ENCODE measurements around the gene HP1BP3. TPM values are rescaled to one million over a fixed set of nuclear protein-coding genes. Genes with fewer than 3 reads are reported as not detected.

The HP1BP3 gene
- total RNA-seq, 2 donors from 2014 or later = 90.8 to 201 TPM

DNA sequence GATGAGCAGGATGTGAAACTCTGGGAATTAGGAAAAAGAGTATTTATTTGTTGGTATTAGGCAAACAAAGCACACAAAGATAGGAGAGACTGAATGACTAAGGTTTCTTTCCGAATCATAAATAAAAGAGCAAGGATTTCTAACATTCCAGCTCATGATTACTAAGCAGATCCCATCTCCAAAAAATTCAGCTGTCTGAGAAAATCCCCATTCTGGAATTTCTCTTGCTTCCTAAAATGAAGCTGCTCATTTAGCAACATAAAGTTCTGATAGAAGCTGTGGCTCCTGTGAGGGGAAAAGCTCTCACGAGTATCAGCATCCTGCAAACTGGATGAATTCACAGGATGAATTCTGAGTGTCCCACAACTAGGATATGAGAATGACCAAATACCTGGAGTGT lies 47.9 kb downstream of the HP1BP3 start:
- intact Hi-C loops (cut with DNase I) = no loop called here
- peaks cover 0 to 14% of the 10 kb centered on the region in 2 donors for H3K36me3 ChIP-seq (replicated peaks in 1 of 2; ENCODE audit: insufficient read depth in 1 of 2, low read depth in 2 of 2)
- no peak for TF ChIP-seq POLR2A (IDR thresholded peaks at IDR 0.05)
- no peak for TF ChIP-seq CTCF (IDR thresholded peaks at IDR 0.05)
- no peaks in the 10 kb centered on the region for H3K4me1 ChIP-seq
- no peaks in the 10 kb centered on the region for H3K27me3 ChIP-seq
- 63 to 89% methylated on average over 2 of the region's 2 CpGs for WGBS, 2 donors
- no peak overlapping the region for H3K27ac ChIP-seq
- no peaks in the 10 kb centered on the region for H3K9me3 ChIP-seq
- DNase-seq (no peak), ATAC-seq (no peak)
- H3K4me3 ChIP-seq = no peak overlapping the region

DNA sequence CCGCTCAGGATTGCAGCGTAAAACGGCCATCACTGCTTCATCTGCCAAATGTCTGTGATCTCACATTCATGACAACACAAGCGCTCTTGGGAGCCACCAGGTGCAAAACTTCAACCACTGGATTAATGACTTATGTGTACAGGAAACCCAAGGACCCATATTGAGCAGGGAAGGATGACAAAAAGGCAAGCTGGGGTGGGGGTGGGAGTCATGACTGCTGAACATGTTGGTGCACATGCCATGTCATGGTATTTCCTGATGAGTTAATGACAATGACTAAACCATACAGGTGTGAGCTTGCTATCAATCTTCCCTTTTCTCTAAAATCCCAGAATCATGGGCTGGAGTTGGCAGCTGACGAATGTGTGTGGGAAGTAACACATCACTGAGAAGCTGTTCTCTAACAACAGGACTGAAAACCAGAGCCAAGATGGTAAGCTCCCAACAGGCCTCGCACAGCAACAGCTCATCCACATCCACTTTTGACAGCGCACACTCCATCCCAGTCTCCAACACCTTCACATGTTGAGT lies 51.5 kb downstream of the HP1BP3 start:
- ATAC-seq = no peak
- no peak for DNase-seq
- intact Hi-C loops (cut with DNase I) = no loop called here
- Histone ChIP-seq H3K27ac (no peak overlapping the region), H3K9me3 (no peaks in the 10 kb centered on the region), H3K4me3 (no peak overlapping the region), H3K4me1 (peaks cover 24% of the 10 kb centered on the region), H3K27me3 (peaks cover 0 to 3% of the 10 kb centered on the region in 2 donors), H3K36me3 (replicated peaks in 1 of 2; ENCODE audit: insufficient read depth in 1 of 2, low read depth in 2 of 2) (peaks cover 0 to 8% of the 10 kb centered on the region in 2 donors)
- WGBS, 2 donors = 84 to 86% methylated on average over 7 of the region's 7 CpGs
- TF ChIP-seq CTCF (IDR thresholded peaks at IDR 0.05) = no peak
- TF ChIP-seq POLR2A (IDR thresholded peaks at IDR 0.05) = no peak

- Histone ChIP-seq H3K9me3 (no peaks in the 10 kb centered on the region), H3K4me1 (peaks cover 24% of the 10 kb centered on the region), H3K27me3 (peaks cover 0 to 3% of the 10 kb centered on the region in 2 donors), H3K36me3 (replicated peaks in 1 of 2; ENCODE audit: insufficient read depth in 1 of 2, low read depth in 2 of 2) (peaks cover 0 to 3% of the 10 kb centered on the region in 2 donors), H3K27ac (peak overlapping the region in 3 of 4 donors; percentile 22 to 58 (median 31)), H3K4me3 (no peak overlapping the region)
- WGBS, 2 donors = 9 to 26% methylated on average over 3 to 7 of the region's 7 CpGs
- TF ChIP-seq POLR2A (IDR thresholded peaks at IDR 0.05) (no peak), CTCF (IDR thresholded peaks at IDR 0.05) (no peak)
- DNase-seq = no peak
- ATAC-seq = no peak
- intact Hi-C loops (cut with DNase I) = no loop called here
Observed at GRCh38 chr1:20733360-20733975, 53.6 kb downstream of the HP1BP3 start.

DNA sequence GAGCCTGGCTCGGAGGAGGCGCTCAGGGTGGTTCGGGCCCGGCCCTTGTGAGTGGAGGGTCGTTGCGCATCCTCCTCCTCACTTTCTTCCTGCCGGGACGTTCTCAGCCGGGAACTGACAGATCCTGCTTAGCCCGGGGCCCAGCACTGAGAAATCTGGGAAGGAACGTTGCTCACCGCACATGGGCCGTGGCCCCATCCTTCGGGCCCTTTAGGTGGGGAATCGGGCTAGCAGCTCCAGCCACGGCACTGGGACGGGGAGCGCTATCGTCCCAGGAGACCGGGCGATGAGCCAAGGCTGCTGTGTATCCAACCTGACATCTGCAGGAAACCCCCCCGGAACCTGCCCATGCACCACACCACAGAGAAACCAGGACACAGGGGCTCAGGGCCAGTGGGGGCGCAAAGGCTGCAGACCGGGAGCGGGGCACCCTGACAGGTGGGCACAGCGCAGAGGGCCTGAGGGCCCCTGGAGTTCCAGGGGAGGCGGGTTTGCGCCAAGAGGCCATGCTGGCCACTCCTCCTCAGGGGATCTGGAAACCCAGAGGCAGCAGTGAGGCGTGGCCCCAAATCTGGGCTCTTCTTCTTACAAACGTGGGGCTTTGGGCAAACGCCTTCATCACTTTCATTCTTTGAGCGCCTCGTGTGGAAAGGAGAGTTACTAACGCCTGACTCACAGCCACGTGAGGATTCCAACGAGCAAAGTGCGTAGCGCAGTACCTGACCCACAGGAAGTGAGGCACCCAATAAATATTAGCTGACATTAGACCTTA lies 54.3 kb downstream of the HP1BP3 start, which contains the start of gene SH2D5:
Gene SH2D5 (minus strand): TSS at position 116 of the 772 bp plus-strand sequence. CDS start 4,659 bp downstream, outside the sequence.
- no peaks in the 10 kb centered on the region for H3K9me3 ChIP-seq
- peaks cover 24% of the 10 kb centered on the region for H3K4me1 ChIP-seq
- TF ChIP-seq POLR2A (IDR thresholded peaks at IDR 0.05) (no peak), CTCF (IDR thresholded peaks at IDR 0.05) (peak in 4 of 7 experiments; percentile 43 to 52 (median 46))
- peak; percentile 85 for ATAC-seq
- H3K36me3 ChIP-seq (replicated peaks in 1 of 2; ENCODE audit: insufficient read depth in 1 of 2, low read depth in 2 of 2) = peaks cover 0 to 2% of the 10 kb centered on the region in 2 donors
- peak; percentile 69 to 86 (median 86) for DNase-seq
- H3K27ac ChIP-seq = peak within 1 kb of the TSS in 3 of 4 donors; percentile 22 to 58 (median 31)
- peaks cover 0 to 3% of the 10 kb centered on the region in 2 donors for H3K27me3 ChIP-seq
- peak within 1 kb of the TSS; percentile 18 to 25 for H3K4me3 ChIP-seq
- WGBS, 2 donors = 0 to 1% methylated on average over 17 to 38 of the region's 38 CpGs
- intact Hi-C loops (cut with DNase I) = no loop called here
